Measurements from ENCODE around the gene FAM78A.

- TF ChIP-seq CTCF (conservative IDR thresholded peaks at IDR 0.05) = no peak
- no peak for TF ChIP-seq EZH2 (IDR thresholded peaks at IDR 0.05; ENCODE audit: low read depth)
Measured at GRCh38 chr9:131298341-131298740, 22.0 kb upstream of the FAM78A start.

Measured in PC-9 (cell line).